M059J (cell line): ENCODE data around the gene VAT1L. TPM values are rescaled to one million over a fixed set of nuclear protein-coding genes. Genes with fewer than 3 reads are reported as not detected.

Source experiments
- DNase-seq: peaks from one replicate; pipeline ENCODE4 v3.0.0-alpha.2; 2012; ENCODE audit warnings: low read depth
- total RNA-seq: library from RNA; depleted of rRNA; stranded (reverse); fragments of >200 nt; shearing (Covaris generic); gene quantifications from 2 replicates; pipeline ENCODE4 v1.2.3, GENCODE V29; 2014

The VAT1L gene
- total RNA-seq, 1 experiment from 2014 or later: 1.3 TPM

GRCh38 chr16:77868478-77868877 lies 80.1 kb downstream of the VAT1L start:
- no peak for DNase-seq

- DNase-seq: peak; percentile 14
Observed at GRCh38 chr16:77869997-77870813, 81.8 kb downstream of the VAT1L start.

- DNase-seq: no peak
Observed at GRCh38 chr16:77871932-77872331, 83.6 kb downstream of the VAT1L start.

GRCh38 chr16:77873066-77873465 lies 84.7 kb downstream of the VAT1L start:
- no peak for DNase-seq

- no peak for DNase-seq
Observed at GRCh38 chr16:77874347-77874746, 86.0 kb downstream of the VAT1L start.

- no peak for DNase-seq
Observed at GRCh38 chr16:77876776-77877175, 88.4 kb downstream of the VAT1L start.

GRCh38 chr16:77877712-77878347 lies 89.5 kb downstream of the VAT1L start:
- peak; percentile 80 for DNase-seq

GRCh38 chr16:77881355-77882030 lies 93.1 kb downstream of the VAT1L start:
- no peak for DNase-seq

GRCh38 chr16:77882358-77882757 lies 94.0 kb downstream of the VAT1L start:
- DNase-seq: no peak

- no peak for DNase-seq
Observed at GRCh38 chr16:77885571-77886295, 97.4 kb downstream of the VAT1L start.

- DNase-seq: no peak
Observed at GRCh38 chr16:77888871-77889270, 100.5 kb downstream of the VAT1L start.

GRCh38 chr16:77890075-77890474 lies 101.7 kb downstream of the VAT1L start:
- no peak for DNase-seq

- DNase-seq: no peak
Observed at GRCh38 chr16:77894162-77894561, 105.8 kb downstream of the VAT1L start.

GRCh38 chr16:77895962-77896361 lies 107.6 kb downstream of the VAT1L start:
- DNase-seq: no peak

GRCh38 chr16:77896415-77897128 lies 108.2 kb downstream of the VAT1L start:
- peak; percentile 62 for DNase-seq

GRCh38 chr16:77897129-77897437 lies 108.7 kb downstream of the VAT1L start:
- peak; percentile 12 for DNase-seq

GRCh38 chr16:77897831-77898605 lies 109.7 kb downstream of the VAT1L start:
- DNase-seq: peak; percentile 18

GRCh38 chr16:77898671-77899211 lies 110.4 kb downstream of the VAT1L start:
- peak; percentile 66 for DNase-seq

- DNase-seq: no peak
Observed at GRCh38 chr16:77899416-77899815, 111.1 kb downstream of the VAT1L start.

- DNase-seq: peak; percentile 19
Observed at GRCh38 chr16:77905374-77905920, 117.1 kb downstream of the VAT1L start.
